ENCODE measurements around the gene DPP7. TPM values are rescaled to one million over a fixed set of nuclear protein-coding genes. Genes with fewer than 3 reads are reported as not detected.

DPP7 gene
- total and polyA plus RNA-seq, 2 donors (not counting 1 experiment from before 2014, with no cell fraction given), result 324 to 506 TPM

- Histone ChIP-seq H3K27ac (ENCODE audit: low read length in 2 of 2) (no peak overlapping the region), H2AFZ (ENCODE audit: insufficient read depth, low read depth, low read length, poor library complexity, severe bottlenecking) (no peak overlapping the region), H3K27me3 (replicated peaks in 1 of 4; ENCODE audit: control extremely low read depth in 1 of 4, control insufficient read depth in 3 of 4, insufficient read depth in 4 of 4, low read length in 3 of 4) (peaks cover 0 to 15% (median 1%) of the 10 kb centered on the region in 4 experiments), H3K4me3 (ENCODE audit: control extremely low read depth in 1 of 5, extremely low read depth in 1 of 5, insufficient read depth in 1 of 5, low read depth in 2 of 5, low read length in 4 of 5) (no peak overlapping the region), H3K9ac (ENCODE audit: low read length) (no peak overlapping the region), H4K20me1 (ENCODE audit: control insufficient read depth, insufficient read depth, low read length, poor library complexity, severe bottlenecking) (peaks cover 8% of the 10 kb centered on the region), H3K4me1 (ENCODE audit: control insufficient read depth in 2 of 2, insufficient read depth in 2 of 2, low read length in 2 of 2) (peaks cover 15 to 33% of the 10 kb centered on the region in 2 donors), H3K9me3 (ENCODE audit: control extremely low read depth in 1 of 3, control insufficient read depth in 2 of 3, insufficient read depth in 1 of 3, low read length in 2 of 3) (peaks cover 0 to 7% (median 0%) of the 10 kb centered on the region in 3 donors), H3K36me3 (replicated peaks in 1 of 2; ENCODE audit: control extremely low read depth in 1 of 2, control insufficient read depth in 1 of 2, extremely low read depth in 1 of 2, insufficient read depth in 2 of 2, low read length in 1 of 2) (no peaks in the 10 kb centered on the region), H3K4me2 (replicated peaks; ENCODE audit: low read depth, low read length, poor library complexity, severe bottlenecking) (no peak overlapping the region), H3K79me2 (ENCODE audit: control insufficient read depth, insufficient read depth, low read length) (no peaks in the 10 kb centered on the region)
- ChIA-PET CTCF (interaction anchor here (0.8 to 6.7 kb wide), 17 partner anchors 10 to 279 kb away, joined by 3 to 61 read pairs (median 9); partner anchors contain the start of genes ABCA2, MAN1B1, NPDC1 and TMEM141), POLR2A (interaction anchor here (1.3 kb wide), 1 partner anchor 17 kb away, joined by 5 read pairs; no protein-coding TSS in a partner anchor)
- Mint-ChIP-seq H3K9me3 (ENCODE audit: insufficient read depth) (no peaks in the 10 kb centered on the region), H3K27ac (no peak overlapping the region), H3K4me1 (peaks cover 16% of the 10 kb centered on the region), H3K27me3 (peaks cover 6% of the 10 kb centered on the region), H3K4me3 (no peak overlapping the region)
- intact Hi-C loops (cut with micrococcal nuclease), result no loop called here
- ATAC-seq (ENCODE audit: low read depth) (no peak), DNase-seq (no peak)
- 94% methylated on average over 20 of the region's 26 CpGs for WGBS (ENCODE audit: insufficient coverage)
- TF ChIP-seq EZH2 (IDR thresholded peaks at IDR 0.05; ENCODE audit: borderline replicate concordance, insufficient read depth, low read depth, low read length, poor library complexity, severe bottlenecking) (no peak), CTCF (IDR thresholded peaks at IDR 0.05) (no peak)
These were observed 48.3 kb downstream of the DPP7 start for GRCh38 chr9:137066096-137066861.
